GM10266 (cell line): ENCODE data around the gene ADAMTSL2.

Source experiments
- DNase-seq: peaks from one replicate; pipeline ENCODE4 v3.0.0; 2012; ENCODE audit errors: extremely low spot score
- CTCF ChIP-seq: IDR thresholded peaks from 2 replicates; pipeline ENCODE4 v1.5.1; 2012; ENCODE audit warnings: mild to moderate bottlenecking, low read depth; ENCODE audit not compliant: control insufficient read depth, insufficient read depth; ENCODE audit errors: missing control alignments

Gene ADAMTSL2

GRCh38 chr9:133569121-133569785, 34.7 kb downstream of the ADAMTSL2 start:
- DNase-seq = no peak
- no peak for TF ChIP-seq CTCF

DNA sequence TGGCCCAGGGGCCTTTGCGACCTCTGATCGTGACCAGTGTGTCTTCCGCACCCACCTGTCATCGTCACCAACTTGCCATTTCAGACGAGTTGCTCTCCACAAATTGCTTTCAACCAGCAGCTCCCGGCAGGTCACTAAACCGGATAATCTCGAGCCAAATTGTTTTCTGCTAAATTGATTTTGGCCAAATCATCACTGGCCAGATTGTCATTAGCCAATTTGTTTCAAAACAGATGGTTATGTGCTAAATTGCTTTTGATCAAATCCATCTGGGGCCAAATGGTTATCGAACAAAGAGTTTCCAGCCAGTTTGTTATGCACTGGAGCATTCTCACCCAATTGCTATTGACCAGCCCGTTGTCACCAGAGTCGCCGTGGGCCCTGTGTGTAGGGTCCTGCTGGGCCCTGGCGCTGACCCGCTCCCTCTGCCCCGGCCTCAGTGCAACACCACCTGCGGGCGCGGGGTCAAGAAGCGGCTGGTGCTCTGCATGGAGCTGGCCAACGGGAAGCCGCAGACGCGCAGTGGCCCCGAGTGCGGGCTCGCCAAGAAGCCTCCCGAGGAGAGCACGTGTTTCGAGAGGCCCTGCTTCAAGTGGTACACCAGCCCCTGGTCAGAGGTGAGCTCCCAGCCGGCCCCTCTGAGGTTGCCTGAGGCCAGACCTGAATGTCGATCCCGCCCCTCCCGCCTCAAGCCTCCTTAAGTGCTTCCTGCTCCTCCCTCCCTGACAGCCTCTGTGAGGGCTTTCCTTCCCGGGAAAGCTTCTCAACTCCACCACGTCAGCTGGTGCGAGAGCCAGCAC, 35.6 kb downstream of the ADAMTSL2 start:
- TF ChIP-seq CTCF = no peak
- no peak for DNase-seq

GRCh38 chr9:133570691-133571080, 36.2 kb downstream of the ADAMTSL2 start:
- TF ChIP-seq CTCF = no peak

GRCh38 chr9:133571391-133571890, 36.9 kb downstream of the ADAMTSL2 start:
- no peak for TF ChIP-seq CTCF
- no peak for DNase-seq

More at GRCh38 chr9:133570691-133571080, 36.2 kb downstream of the ADAMTSL2 start:
- no peak for DNase-seq

- DNase-seq = no peak
- TF ChIP-seq CTCF = no peak
Observed at GRCh38 chr9:133571896-133572595, 37.5 kb downstream of the ADAMTSL2 start.

DNA sequence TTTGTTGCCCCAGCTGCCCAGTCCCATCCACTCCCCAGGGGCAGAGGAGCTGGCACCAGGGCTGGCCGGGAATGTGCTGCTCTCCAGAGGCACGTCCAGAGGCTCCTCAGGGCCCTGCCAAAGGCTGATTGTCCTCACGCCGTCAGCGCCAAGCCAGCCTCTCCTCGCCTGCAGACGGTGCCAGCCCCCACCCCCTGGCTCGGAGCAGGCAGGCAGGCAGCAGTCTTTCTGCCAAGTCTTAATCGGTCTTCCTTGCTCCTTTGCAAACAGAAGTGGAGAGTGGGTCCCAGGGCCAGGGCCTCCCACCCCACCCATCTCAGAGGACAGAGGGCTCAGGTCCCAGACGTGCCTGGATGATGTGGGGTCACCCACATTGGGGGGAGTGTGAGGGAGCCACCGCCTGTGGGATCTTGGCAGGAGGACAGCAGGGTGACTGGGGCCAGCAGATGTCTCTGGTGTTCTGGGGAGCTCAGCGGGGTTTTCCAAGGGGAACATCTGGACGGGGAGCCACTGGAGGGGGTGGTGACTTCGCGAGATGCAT, 38.4 kb downstream of the ADAMTSL2 start:
- no peak for TF ChIP-seq CTCF
- DNase-seq = no peak
